ENCODE data around the gene SRP68. TPM values are rescaled to one million over a fixed set of nuclear protein-coding genes. Genes with fewer than 3 reads are reported as not detected.

The SRP68 gene
- total RNA-seq, 4 donors from 2014 or later, result 39.8 to 74.2 (median 48.4) TPM

- TF ChIP-seq CTCF (IDR thresholded peaks at IDR 0.05; ENCODE audit: low read depth), result no peak
Observed at GRCh38 chr17:76095943-76096342, 23.6 kb upstream of the SRP68 start.

- TF ChIP-seq CTCF (IDR thresholded peaks at IDR 0.05; ENCODE audit: low read depth), result no peak
Observed at GRCh38 chr17:76094046-76094445, 21.7 kb upstream of the SRP68 start.

- no peak for TF ChIP-seq CTCF (IDR thresholded peaks at IDR 0.05; ENCODE audit: low read depth)
Observed at GRCh38 chr17:76092526-76093413, 20.5 kb upstream of the SRP68 start.

- no peak for TF ChIP-seq CTCF (IDR thresholded peaks at IDR 0.05; ENCODE audit: low read depth)
Observed at GRCh38 chr17:76091526-76092286, 19.4 kb upstream of the SRP68 start.

- TF ChIP-seq CTCF (IDR thresholded peaks at IDR 0.05; ENCODE audit: low read depth), result no peak
Observed at GRCh38 chr17:76090517-76091129, 18.3 kb upstream of the SRP68 start.

- no peak for TF ChIP-seq CTCF (IDR thresholded peaks at IDR 0.05; ENCODE audit: low read depth)
Observed at GRCh38 chr17:76089680-76090516, 17.6 kb upstream of the SRP68 start.
